GM23248 (cell line): Measurements from ENCODE around the gene IRS1. TPM values are rescaled to one million over a fixed set of nuclear protein-coding genes. Genes with fewer than 3 reads are reported as not detected.
A peak's percentile ranks its signal among the peaks of the same experiment; 100 is the strongest.

Experiments
- DNase-seq: peaks from one replicate; pipeline ENCODE4 v3.0.0-alpha.2; 2015
- H2AFZ ChIP-seq: fragments of 200-600 bp; sonication (generic); 2 replicates; pipeline ENCODE4 v1.6.1; 2016; ENCODE audit warnings: antibody characterized with exemption
- H3F3A ChIP-seq: fragments of 200-600 bp; sonication (generic); 2 replicates; pipeline ENCODE4 v1.6.1; 2016; ENCODE audit warnings: mild to moderate bottlenecking, antibody characterized with exemption, mixed run types; ENCODE audit not compliant: insufficient read depth
- H3K27ac ChIP-seq: fragments of 200-600 bp; sonication (generic); 2 replicates; pipeline ENCODE4 v1.5.1; 2016; ENCODE audit warnings: mild to moderate bottlenecking
- H3K27me3 ChIP-seq: fragments of 200-600 bp; sonication (generic); replicated peaks from 2 replicates; pipeline ENCODE4 v1.6.1; 2016; ENCODE audit warnings: mild to moderate bottlenecking; ENCODE audit not compliant: insufficient read depth
- H3K36me3 ChIP-seq: fragments of 200-600 bp; sonication (generic); 2 replicates; pipeline ENCODE4 v1.6.1; 2016; ENCODE audit warnings: low read depth, mild to moderate bottlenecking
- H3K4me1 ChIP-seq: fragments of 200-600 bp; sonication (generic); 2 replicates; pipeline ENCODE4 v1.6.1; 2016; ENCODE audit warnings: mild to moderate bottlenecking; ENCODE audit not compliant: insufficient read depth
- H3K4me2 ChIP-seq: fragments of 200-600 bp; sonication (generic); one replicate; pipeline ENCODE4 v1.6.1; 2016; ENCODE audit warnings: mild to moderate bottlenecking; ENCODE audit not compliant: unreplicated experiment
- H3K4me3 ChIP-seq: fragments of 200-600 bp; sonication (generic); 2 replicates; pipeline ENCODE4 v1.5.1; 2016; ENCODE audit warnings: mild to moderate bottlenecking
- H3K79me2 ChIP-seq: fragments of 200-600 bp; sonication (generic); 2 replicates; pipeline ENCODE4 v1.6.1; 2016; ENCODE audit warnings: mild to moderate bottlenecking; ENCODE audit not compliant: insufficient read depth
- H3K9ac ChIP-seq: fragments of 200-600 bp; sonication (generic); 2 replicates; pipeline ENCODE4 v1.6.1; 2016; ENCODE audit warnings: mild to moderate bottlenecking
- H3K9me2 ChIP-seq: fragments of 200-600 bp; sonication (generic); 2 replicates; pipeline ENCODE4 v1.6.1; 2016; ENCODE audit warnings: mixed run types, mild to moderate bottlenecking, moderate library complexity; ENCODE audit not compliant: insufficient read depth
- H3K9me3 ChIP-seq: fragments of 200-600 bp; sonication (generic); one replicate; pipeline ENCODE4 v1.6.1; 2017; ENCODE audit warnings: low read depth
- H4K20me1 ChIP-seq: fragments of 200-600 bp; sonication (generic); 2 replicates; pipeline ENCODE4 v1.6.0; 2016; ENCODE audit not compliant: insufficient read depth
- EZH2 ChIP-seq: fragments of 200-600 bp; sonication (generic); IDR thresholded peaks from 2 replicates; pipeline ENCODE4 v1.6.1; 2018; ENCODE audit warnings: antibody characterized with exemption, mild to moderate bottlenecking; ENCODE audit not compliant: insufficient read depth, poor library complexity, severe bottlenecking
- EZH2phosphoT487 ChIP-seq: fragments of 200-600 bp; sonication (generic); IDR thresholded peaks from 2 replicates; pipeline ENCODE4 v1.6.1; 2018; ENCODE audit warnings: antibody characterized with exemption, moderate library complexity, mild to moderate bottlenecking, low read depth; ENCODE audit not compliant: insufficient read depth
- WGBS, 2 experiments: methylation state at CpG; one replicate each; pipeline ENCODE4 v1.1.6; 2015 to 2017; ENCODE audit warnings: low lambda C conversion rate in 2 of 2, low coverage in 1 of 2; ENCODE audit errors: missing lambda C conversion rate in 2 of 2; 5-methylcytosine and 5-hydroxymethylcytosine counted together
- in situ Hi-C: fragments of 300-500 bp; cut with MboI; formaldehyde crosslinking; loops from 2 replicates; pipeline ENCODE4 v1.15.0; 2020
- polyA plus RNA-seq: library from polyadenylated mRNA; unstranded; fragments of >200 nt; fragmentation: Nextera tagmentation; extraction: Ambion mirVana; gene quantifications from 2 replicates; pipeline ENCODE4 v1.2.1, GENCODE V29; 2016
- total RNA-seq: library from RNA; depleted of rRNA; stranded (reverse); fragments of >200 nt; shearing (Covaris generic); gene quantifications from 2 replicates; pipeline ENCODE4 v1.2.3, GENCODE V29; 2014

Gene IRS1
- total and polyA plus RNA-seq, 2 experiments from 2014 or later = 8.4 to 18.8 TPM

- 16 to 20% methylated on average over 5 of the region's 5 CpGs for WGBS, 2 experiments
- in situ Hi-C loops = no loop called here
- H3K9me2 ChIP-seq = no peaks in the 10 kb centered on the region
- peak; percentile 36 for DNase-seq
- no peaks in the 10 kb centered on the region for H3K79me2 ChIP-seq
- peaks cover 13% of the 10 kb centered on the region for H3K4me1 ChIP-seq
- no peaks in the 10 kb centered on the region for H3K36me3 ChIP-seq
- H3K9ac ChIP-seq = no peak overlapping the region
- no peaks in the 10 kb centered on the region for H3K9me3 ChIP-seq
- no peaks in the 10 kb centered on the region for H4K20me1 ChIP-seq
- H3F3A ChIP-seq = peaks cover 12% of the 10 kb centered on the region
- H3K27ac ChIP-seq = no peak overlapping the region
- H3K4me3 ChIP-seq = no peak overlapping the region
- no peaks in the 10 kb centered on the region for H3K27me3 ChIP-seq
- no peak overlapping the region for H3K4me2 ChIP-seq
- TF ChIP-seq EZH2 = no peak
- TF ChIP-seq EZH2phosphoT487 = no peak
- no peak overlapping the region for H2AFZ ChIP-seq
Measured at GRCh38 chr2:226721541-226721940, 78.1 kb downstream of the IRS1 start.

GRCh38 chr2:226720948-226721347 is 78.7 kb downstream of the IRS1 start:
- Histone ChIP-seq H3K27me3 (no peaks in the 10 kb centered on the region), H3F3A (peaks cover 8% of the 10 kb centered on the region), H3K27ac (no peak overlapping the region), H2AFZ (no peak overlapping the region), H3K9ac (no peak overlapping the region), H3K4me2 (no peak overlapping the region), H3K4me3 (no peak overlapping the region), H3K36me3 (no peaks in the 10 kb centered on the region), H3K79me2 (no peaks in the 10 kb centered on the region), H4K20me1 (no peaks in the 10 kb centered on the region), H3K9me2 (no peaks in the 10 kb centered on the region), H3K9me3 (no peaks in the 10 kb centered on the region), H3K4me1 (peaks cover 7% of the 10 kb centered on the region)
- no peak for DNase-seq
- in situ Hi-C loops = no loop called here
- no peak for TF ChIP-seq EZH2phosphoT487
- no peak for TF ChIP-seq EZH2
- 95 to 99% methylated on average over 5 of the region's 5 CpGs for WGBS, 2 experiments

- Histone ChIP-seq H3K79me2 (no peaks in the 10 kb centered on the region), H3K4me1 (no peaks in the 10 kb centered on the region), H3K9ac (no peak overlapping the region), H3K27me3 (no peaks in the 10 kb centered on the region), H3K36me3 (no peaks in the 10 kb centered on the region), H3K9me3 (no peaks in the 10 kb centered on the region), H3F3A (no peaks in the 10 kb centered on the region), H3K27ac (no peak overlapping the region), H3K4me2 (no peak overlapping the region), H3K4me3 (no peak overlapping the region), H3K9me2 (no peaks in the 10 kb centered on the region), H4K20me1 (no peaks in the 10 kb centered on the region), H2AFZ (no peak overlapping the region)
- WGBS, 2 experiments = 93 to 94% methylated on average over 1 of the region's 1 CpG
- in situ Hi-C loops = no loop called here
- no peak for TF ChIP-seq EZH2
- DNase-seq = no peak
Measured at GRCh38 chr2:226717719-226718118, 81.9 kb downstream of the IRS1 start.

GRCh38 chr2:226716126-226716525 is 83.5 kb downstream of the IRS1 start:
- H3K9ac ChIP-seq = no peak overlapping the region
- H4K20me1 ChIP-seq = no peaks in the 10 kb centered on the region
- in situ Hi-C loops = no loop called here
- no peak overlapping the region for H2AFZ ChIP-seq
- H3K27me3 ChIP-seq = no peaks in the 10 kb centered on the region
- H3K4me1 ChIP-seq = no peaks in the 10 kb centered on the region
- no peaks in the 10 kb centered on the region for H3K36me3 ChIP-seq
- H3K9me2 ChIP-seq = no peaks in the 10 kb centered on the region
- no peak overlapping the region for H3K4me3 ChIP-seq
- H3K27ac ChIP-seq = no peak overlapping the region
- no peaks in the 10 kb centered on the region for H3F3A ChIP-seq
- no peak overlapping the region for H3K4me2 ChIP-seq
- H3K9me3 ChIP-seq = no peaks in the 10 kb centered on the region
- no peaks in the 10 kb centered on the region for H3K79me2 ChIP-seq
- TF ChIP-seq EZH2 = no peak
- no peak for TF ChIP-seq EZH2phosphoT487
- DNase-seq = no peak

- in situ Hi-C loops = no loop called here
- Histone ChIP-seq H3K4me3 (no peak overlapping the region), H3K79me2 (no peaks in the 10 kb centered on the region), H4K20me1 (no peaks in the 10 kb centered on the region), H3K27ac (no peak overlapping the region), H3K9me2 (no peaks in the 10 kb centered on the region), H3K36me3 (no peaks in the 10 kb centered on the region), H3K27me3 (no peaks in the 10 kb centered on the region), H3K4me2 (no peak overlapping the region), H3F3A (no peaks in the 10 kb centered on the region), H3K9ac (no peak overlapping the region), H3K9me3 (no peaks in the 10 kb centered on the region), H2AFZ (no peak overlapping the region), H3K4me1 (no peaks in the 10 kb centered on the region)
- no peak for DNase-seq
- no peak for TF ChIP-seq EZH2phosphoT487
- TF ChIP-seq EZH2 = no peak
- 67 to 71% methylated on average over 2 to 3 of the region's 3 CpGs for WGBS, 2 experiments
Measured at GRCh38 chr2:226715347-226715990, 84.2 kb downstream of the IRS1 start.
